HUES48 (cell line): ENCODE results near the gene RRP15.

ENCODE experiments used
- H3K27ac ChIP-seq: one replicate; pipeline ENCODE4 v1.7.0; 2013; ENCODE audit warnings: low read depth, low read length, inconsistent platforms
- H3K27me3 ChIP-seq: 2 replicates; pipeline ENCODE4 v1.6.1; 2013; ENCODE audit warnings: mild to moderate bottlenecking, low read length; ENCODE audit not compliant: control insufficient read depth, insufficient read depth
- H3K36me3 ChIP-seq: 2 replicates; pipeline ENCODE4 v1.6.1; 2013; ENCODE audit warnings: low read length; ENCODE audit not compliant: control insufficient read depth, insufficient read depth
- H3K4me1 ChIP-seq: 2 replicates; pipeline ENCODE4 v1.6.1; 2013; ENCODE audit warnings: mild to moderate bottlenecking, low read length; ENCODE audit not compliant: control insufficient read depth, insufficient read depth
- H3K4me3 ChIP-seq: 2 replicates; pipeline ENCODE4 v1.5.1; 2013; ENCODE audit warnings: mild to moderate bottlenecking, low read depth, low read length
- H3K9ac ChIP-seq: 2 replicates; pipeline ENCODE4 v1.6.1; 2013; ENCODE audit warnings: mild to moderate bottlenecking, low read depth, low read length, moderate library complexity
- H3K9me3 ChIP-seq: 2 replicates; pipeline ENCODE4 v1.6.1; 2013; ENCODE audit warnings: low read length; ENCODE audit not compliant: control insufficient read depth, insufficient read depth

RRP15 gene

DNA sequence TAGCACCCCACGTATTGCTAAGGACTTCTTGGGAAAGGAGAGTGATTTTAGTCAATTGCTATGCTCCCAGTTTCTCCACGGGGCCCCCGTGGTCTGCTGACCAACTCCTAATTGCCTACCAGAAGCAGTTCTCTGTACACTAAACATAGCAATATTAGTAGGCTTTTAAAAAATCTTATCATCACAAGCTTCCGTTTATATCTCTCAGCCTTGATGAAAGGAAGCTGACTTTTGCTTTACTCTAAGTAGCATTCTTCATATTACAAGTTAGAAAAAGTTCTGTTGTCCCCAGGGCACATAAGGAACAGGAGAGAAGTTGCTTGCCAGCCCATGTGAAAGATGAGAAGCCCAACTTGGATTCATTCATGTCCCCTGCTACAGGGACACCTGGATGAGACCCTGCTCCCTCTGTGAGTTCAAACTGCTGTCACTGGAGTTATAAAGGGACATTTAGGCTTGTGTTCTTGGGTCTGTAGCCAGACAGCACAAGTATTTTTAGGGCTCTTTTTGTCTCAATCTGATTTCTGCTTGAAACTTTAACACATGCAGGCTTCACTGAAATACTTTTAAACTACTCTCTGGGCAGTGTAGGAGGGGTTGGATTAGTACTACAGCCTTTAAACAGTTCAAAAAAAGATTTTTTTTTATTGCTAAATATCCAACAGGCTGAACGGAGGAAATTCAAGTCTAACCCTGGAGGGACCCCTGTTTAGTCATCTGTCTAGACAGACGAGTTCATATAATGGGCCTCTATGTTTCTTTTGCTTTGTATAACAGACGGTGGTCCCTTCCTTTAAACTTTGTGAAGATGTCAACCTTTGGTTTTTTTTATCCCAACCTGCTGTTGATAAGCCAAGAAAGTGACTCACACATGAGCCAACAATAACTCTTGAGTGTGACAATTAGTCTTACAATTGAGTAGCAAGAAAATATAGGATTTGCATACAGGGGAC, 89.6 kb downstream of the RRP15 start:
- Histone ChIP-seq H3K9ac (no peak overlapping the region), H3K9me3 (no peaks in the 10 kb centered on the region), H3K27me3 (no peaks in the 10 kb centered on the region), H3K27ac (no peak overlapping the region), H3K4me3 (no peak overlapping the region), H3K4me1 (no peaks in the 10 kb centered on the region), H3K36me3 (no peaks in the 10 kb centered on the region)

DNA sequence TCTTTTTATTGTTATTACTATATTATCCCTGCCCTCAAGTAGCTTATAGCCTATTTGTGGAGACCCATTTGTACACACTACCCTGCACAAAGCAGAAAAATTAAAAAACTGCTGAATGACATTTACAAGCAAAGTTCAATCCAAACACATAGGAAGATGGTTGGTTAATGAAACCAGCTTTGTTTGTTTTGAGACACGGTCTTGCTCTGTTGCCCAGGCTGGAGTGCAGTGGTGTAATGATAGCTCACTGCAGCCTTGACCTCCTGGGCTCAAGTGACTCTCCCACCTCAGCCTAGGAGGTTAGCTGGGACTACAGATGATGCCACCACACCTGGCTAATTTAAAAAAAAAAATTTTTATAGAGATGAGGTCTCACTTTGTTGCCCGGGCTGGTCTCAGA, 91.6 kb downstream of the RRP15 start:
- Histone ChIP-seq H3K27ac (no peak overlapping the region), H3K27me3 (no peaks in the 10 kb centered on the region), H3K4me3 (no peak overlapping the region), H3K36me3 (no peaks in the 10 kb centered on the region), H3K4me1 (peaks cover 5% of the 10 kb centered on the region; the same call in 1 of the 2 replicates), H3K9me3 (no peaks in the 10 kb centered on the region), H3K9ac (no peak overlapping the region)

DNA sequence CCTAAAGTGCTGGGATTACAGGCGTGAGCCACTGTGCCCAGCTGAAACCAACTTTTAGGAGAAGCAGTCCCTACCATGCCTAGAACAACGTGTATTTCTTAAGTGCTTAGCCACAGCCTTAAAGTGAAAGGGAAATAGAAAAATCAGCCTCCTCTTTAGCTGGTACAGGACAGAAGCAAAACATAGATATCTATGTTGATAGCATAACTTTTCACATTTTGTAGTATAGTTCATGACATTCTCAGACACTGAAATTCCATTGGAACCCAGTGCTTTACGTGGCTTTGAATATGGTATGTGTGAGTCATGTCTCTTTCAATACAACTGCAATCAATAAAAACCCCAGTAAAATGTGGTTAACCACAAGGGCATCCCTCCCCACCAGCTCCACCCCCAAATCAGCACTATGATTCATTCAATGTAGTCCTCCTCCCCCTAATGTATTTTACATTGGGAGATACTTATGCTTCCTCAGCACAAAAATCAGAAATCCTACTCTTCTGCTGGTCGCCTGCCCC, 92.1 kb downstream of the RRP15 start:
- H3K36me3 ChIP-seq, result no peaks in the 10 kb centered on the region
- H3K9ac ChIP-seq, result no peak overlapping the region
- H3K27ac ChIP-seq, result no peak overlapping the region
- H3K4me1 ChIP-seq, result peaks cover 5% of the 10 kb centered on the region; the same call in 1 of the 2 replicates
- H3K27me3 ChIP-seq, result no peaks in the 10 kb centered on the region
- no peaks in the 10 kb centered on the region for H3K9me3 ChIP-seq
- no peak overlapping the region for H3K4me3 ChIP-seq

DNA sequence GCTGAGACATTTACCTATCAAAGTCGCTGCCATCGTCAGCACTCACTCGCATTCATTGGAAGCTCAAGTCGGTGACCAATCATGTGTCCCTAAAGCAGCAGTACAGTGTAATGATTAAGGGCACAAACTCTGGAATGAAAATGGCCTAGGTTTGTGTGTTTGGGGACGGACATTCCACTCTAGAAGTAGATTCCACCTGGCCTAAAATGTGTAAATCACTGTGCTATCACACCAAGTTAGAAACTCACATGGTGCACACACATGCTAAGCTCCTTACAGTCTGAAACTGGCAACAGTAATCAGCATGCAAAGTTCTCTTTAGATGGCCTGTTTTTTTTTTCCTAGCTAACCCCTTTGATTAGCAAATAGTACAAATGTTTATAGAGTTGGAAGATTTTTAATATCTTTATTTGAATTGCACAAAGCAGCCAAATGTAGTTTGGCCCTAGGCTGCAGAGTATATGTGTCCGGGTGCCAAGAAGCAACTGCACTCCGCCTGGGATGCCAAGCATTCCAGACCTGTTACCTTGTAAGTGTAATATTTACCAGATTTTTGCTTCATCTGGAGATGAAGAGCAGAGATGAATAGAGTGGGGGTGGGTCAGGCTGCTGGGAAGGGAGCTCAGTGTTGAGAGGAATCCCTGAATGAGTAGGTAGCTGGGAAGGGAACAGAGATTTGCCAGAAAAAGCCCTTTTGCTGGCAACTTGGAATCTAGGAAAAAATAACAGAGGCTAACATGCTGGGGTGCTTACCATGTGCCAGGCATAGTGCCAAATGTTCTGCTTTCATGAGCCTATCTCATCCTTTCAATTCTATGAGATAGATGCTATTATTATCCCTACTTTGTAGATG, 95.3 kb downstream of the RRP15 start:
- Histone ChIP-seq H3K9me3 (no peaks in the 10 kb centered on the region), H3K27me3 (no peaks in the 10 kb centered on the region), H3K4me3 (no peak overlapping the region), H3K9ac (no peak overlapping the region), H3K36me3 (no peaks in the 10 kb centered on the region), H3K27ac (no peak overlapping the region), H3K4me1 (peaks cover 5% of the 10 kb centered on the region; the same call in 1 of the 2 replicates)

DNA sequence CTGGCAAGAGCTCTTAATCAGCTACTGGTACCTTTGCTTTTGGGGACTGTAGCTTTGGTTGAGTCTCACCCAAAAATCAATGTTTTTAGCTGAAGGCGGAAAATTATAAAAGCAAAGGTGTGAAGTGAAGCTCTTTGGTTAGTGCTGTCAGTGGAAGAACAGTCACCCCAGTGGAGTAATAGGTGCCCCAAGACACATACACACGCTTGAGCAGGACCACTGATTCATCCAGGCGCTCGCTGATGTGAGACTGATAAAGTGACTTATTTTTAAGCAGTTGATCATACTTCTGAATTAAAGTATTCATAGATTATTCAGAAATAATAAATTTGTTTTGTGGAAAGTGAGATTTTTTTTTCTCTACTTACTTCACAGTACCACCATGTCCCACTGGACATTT, 97.2 kb downstream of the RRP15 start:
- no peaks in the 10 kb centered on the region for H3K27me3 ChIP-seq
- no peaks in the 10 kb centered on the region for H3K36me3 ChIP-seq
- H3K4me3 ChIP-seq, result no peak overlapping the region
- no peaks in the 10 kb centered on the region for H3K9me3 ChIP-seq
- no peak overlapping the region for H3K27ac ChIP-seq
- H3K4me1 ChIP-seq, result peaks cover 5% of the 10 kb centered on the region; the same call in 1 of the 2 replicates
- no peak overlapping the region for H3K9ac ChIP-seq

DNA sequence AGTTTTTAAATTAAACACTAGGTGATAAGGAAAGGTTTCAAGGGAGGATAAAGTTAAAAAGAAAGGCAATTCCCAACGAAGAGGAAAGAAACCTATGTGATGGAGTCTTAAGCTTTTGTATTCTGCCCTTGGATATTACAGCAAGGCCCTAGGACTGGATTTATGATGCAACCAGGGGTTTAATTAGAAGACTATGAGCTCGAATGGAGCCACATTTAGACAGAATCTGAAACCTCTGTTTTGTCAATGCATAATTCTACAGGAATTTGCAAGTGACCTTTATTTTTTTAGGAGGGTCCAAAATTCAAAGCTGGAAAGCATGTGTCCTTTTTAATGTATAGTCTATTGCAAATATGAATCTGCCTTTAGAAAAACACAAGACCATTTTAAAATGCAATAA, 98.0 kb downstream of the RRP15 start:
- Histone ChIP-seq H3K9ac (no peak overlapping the region), H3K4me3 (no peak overlapping the region), H3K9me3 (no peaks in the 10 kb centered on the region), H3K27ac (no peak overlapping the region), H3K27me3 (no peaks in the 10 kb centered on the region), H3K36me3 (no peaks in the 10 kb centered on the region), H3K4me1 (peaks cover 5% of the 10 kb centered on the region; the same call in 1 of the 2 replicates)

DNA sequence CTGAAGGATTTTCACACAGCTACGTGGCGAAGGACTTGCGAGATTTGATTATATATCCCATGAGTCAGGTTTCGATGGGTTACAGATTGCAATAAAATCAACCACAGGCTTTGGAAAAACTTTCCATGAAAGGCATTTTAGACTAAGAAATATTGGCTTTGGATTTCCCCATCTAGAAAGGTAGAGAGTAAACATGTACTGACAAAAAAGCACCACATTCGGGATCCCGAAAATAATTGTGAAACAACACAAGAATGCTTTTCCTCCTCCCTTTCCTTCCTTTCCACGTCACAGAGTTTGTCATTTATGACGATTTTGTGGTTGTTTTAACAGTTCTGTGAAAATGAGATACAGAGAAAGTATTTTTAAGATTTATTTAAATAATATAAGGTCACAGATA, 98.6 kb downstream of the RRP15 start:
- H3K27ac ChIP-seq, result no peak overlapping the region
- H3K4me3 ChIP-seq, result no peak overlapping the region
- H3K27me3 ChIP-seq, result no peaks in the 10 kb centered on the region
- no peaks in the 10 kb centered on the region for H3K9me3 ChIP-seq
- H3K36me3 ChIP-seq, result no peaks in the 10 kb centered on the region
- H3K9ac ChIP-seq, result no peak overlapping the region
- H3K4me1 ChIP-seq, result peaks cover 5% of the 10 kb centered on the region; the same call in 1 of the 2 replicates

DNA sequence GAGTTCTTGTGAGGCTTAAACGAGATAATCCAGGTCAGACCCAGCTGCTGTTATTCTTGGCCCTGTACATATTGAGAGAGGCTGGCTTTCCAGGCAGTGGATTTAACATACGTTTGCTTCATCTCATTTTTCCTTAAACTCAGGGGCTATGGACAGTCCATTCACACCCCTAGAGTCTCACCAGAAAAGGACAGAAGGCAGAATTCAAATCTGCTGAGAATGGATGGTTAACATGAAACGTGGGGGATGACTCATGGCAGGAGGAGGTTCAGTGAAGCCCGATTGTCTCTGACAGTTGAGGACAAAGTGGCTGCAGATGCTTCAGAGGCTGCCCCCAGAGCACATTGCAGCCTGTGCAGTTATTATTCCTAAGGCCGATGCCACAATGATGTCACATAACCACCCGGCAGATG, 99.5 kb downstream of the RRP15 start:
- peaks cover 5% of the 10 kb centered on the region; the same call in 1 of the 2 replicates for H3K4me1 ChIP-seq
- no peak overlapping the region for H3K27ac ChIP-seq
- H3K4me3 ChIP-seq, result no peak overlapping the region
- H3K9ac ChIP-seq, result no peak overlapping the region
- H3K9me3 ChIP-seq, result no peaks in the 10 kb centered on the region
- H3K36me3 ChIP-seq, result no peaks in the 10 kb centered on the region
- H3K27me3 ChIP-seq, result no peaks in the 10 kb centered on the region
